ENCODE results near the gene OAF.
A peak's percentile ranks its signal among the peaks of the same experiment; 100 is the strongest.

Gene OAF

GRCh38 chr11:120201653-120202052, 9.2 kb upstream of the OAF start:
- no peak for DNase-seq (ENCODE audit: low spot score)

DNA sequence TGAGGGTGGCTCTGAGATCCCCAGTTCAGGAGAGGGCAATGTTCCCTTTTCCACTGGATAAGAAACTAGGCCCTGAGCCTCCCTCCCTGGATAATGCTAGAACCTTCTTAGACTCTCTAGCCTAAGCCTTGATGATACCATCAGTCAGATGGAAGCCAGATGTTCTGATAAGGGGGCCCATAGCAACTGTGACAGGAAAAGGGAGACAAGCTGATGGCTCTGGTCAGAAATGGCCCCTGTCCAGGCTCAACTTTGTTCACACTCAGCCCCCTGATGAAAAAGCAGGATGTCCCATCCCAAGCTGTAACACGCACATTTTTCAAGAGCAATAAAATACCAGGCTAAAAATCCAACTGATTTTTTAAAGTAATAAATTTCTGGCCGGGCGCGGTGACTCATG, 7.2 kb upstream of the OAF start:
- no peak for DNase-seq (ENCODE audit: low spot score)

DNA sequence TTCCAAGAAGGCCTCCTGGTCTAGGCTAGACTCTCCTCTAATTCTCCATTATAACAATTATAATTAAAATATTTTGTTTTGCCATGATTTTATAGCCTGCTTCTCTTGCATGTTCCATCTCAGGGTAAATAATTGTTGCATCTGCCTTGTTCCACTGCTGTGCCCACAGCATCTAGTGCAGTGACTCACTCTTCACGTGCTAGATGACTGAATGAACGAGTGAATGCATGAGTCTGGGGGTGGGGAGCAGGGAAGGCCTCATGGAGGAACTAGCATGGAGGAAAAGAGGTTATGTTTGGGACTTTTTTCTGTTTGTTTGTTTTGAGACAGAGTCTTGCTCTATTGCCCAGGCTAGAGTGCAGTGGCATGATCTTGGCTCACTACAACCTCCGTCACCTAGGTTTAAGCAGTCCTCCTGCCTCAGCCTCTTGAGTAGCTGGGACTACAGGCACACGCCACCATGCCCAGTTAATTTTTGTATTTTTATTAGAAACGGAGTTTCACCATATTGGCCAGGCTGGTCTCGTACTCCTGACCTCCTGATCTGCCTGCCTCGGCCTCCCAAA, 5.2 kb upstream of the OAF start:
- no peak for DNase-seq (ENCODE audit: low spot score)

GRCh38 chr11:120207512-120207911, 3.3 kb upstream of the OAF start:
- no peak for DNase-seq (ENCODE audit: low spot score)

DNA sequence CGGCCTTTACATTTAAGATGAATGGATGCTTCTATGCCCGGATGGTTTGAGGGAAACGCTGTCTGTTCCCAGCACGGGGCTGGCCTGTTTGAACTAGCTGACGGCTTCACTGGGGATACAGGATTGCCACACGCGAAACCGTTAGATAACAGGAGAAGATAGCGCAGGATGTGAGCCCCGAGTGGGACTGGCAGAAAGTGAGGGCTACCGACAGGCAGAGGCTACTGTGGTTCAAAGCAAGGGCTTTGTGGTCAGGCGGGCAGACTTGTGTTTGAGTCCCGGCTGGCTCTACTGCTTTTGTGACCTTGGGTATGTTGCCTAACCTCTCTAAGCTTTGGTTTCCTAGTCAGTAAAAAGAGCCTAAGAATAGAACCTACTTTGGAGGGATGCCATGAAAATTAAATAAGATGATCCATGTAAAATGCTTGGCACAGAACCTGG, 2.8 kb upstream of the OAF start:
- no peak for DNase-seq (ENCODE audit: low spot score)

DNA sequence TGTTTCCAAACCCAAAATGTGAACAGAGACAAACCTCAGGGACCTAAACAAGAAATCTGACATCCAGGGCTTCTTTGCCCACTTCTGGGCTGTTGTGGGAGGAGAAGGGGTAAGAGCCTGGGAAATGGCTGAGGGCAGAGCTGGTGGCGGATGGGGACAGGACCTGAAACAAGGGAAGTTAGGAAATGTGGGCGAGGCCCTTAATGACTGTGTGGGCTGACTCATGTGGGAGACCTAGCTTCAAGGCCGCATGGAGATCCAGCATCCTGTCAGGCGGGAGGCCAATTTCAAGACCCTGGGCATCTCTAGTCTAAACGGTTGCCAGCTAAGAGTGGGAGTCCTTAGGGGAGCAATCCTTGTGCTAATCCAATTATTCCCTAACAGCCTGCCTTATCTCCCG, 2.1 kb upstream of the OAF start:
- DNase-seq (ENCODE audit: low spot score) = peak; percentile 53

DNA sequence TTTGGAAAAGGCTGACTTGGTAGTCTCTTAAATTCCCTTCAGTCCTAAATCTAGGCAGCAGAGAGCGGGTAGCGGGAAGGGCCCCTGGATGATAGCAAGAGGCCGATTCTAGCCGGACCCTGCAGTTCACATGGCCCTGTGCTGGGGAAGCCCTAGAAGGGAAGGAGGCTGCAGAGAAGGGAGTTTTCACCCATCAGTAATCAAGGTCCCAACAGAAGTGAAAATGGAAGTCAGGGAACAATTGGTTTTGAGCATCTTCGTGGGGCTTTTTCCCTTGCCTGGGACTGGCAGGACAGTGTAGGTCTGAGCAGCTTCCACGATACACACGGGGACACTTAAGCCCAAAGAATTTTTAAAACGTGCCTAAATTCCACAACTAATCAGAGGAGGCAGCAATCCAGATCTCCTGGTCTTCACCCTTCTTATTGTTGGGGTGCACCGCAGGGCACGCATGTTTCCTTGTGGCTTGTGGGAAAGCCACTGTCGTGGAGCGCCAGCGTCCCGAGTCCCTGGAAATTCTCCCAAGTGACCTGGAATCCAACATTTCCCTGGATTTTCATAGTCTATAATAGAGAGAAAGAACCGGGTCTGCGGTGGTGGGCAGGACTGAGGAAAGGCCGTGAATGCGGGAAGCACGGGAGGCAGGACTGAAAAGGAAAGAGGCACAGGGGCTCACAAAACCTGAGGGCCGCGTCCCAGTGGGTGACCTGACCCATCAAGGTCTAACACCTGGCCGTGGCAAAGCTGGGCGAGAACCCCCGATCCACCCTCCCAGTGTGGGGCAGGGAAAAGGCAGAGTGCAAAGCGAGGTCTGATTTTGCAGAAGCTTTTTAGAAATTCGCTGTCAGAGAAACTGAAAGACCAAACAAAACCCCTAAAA, 846 bp upstream of the OAF start:
- DNase-seq (ENCODE audit: low spot score) = no peak

DNA sequence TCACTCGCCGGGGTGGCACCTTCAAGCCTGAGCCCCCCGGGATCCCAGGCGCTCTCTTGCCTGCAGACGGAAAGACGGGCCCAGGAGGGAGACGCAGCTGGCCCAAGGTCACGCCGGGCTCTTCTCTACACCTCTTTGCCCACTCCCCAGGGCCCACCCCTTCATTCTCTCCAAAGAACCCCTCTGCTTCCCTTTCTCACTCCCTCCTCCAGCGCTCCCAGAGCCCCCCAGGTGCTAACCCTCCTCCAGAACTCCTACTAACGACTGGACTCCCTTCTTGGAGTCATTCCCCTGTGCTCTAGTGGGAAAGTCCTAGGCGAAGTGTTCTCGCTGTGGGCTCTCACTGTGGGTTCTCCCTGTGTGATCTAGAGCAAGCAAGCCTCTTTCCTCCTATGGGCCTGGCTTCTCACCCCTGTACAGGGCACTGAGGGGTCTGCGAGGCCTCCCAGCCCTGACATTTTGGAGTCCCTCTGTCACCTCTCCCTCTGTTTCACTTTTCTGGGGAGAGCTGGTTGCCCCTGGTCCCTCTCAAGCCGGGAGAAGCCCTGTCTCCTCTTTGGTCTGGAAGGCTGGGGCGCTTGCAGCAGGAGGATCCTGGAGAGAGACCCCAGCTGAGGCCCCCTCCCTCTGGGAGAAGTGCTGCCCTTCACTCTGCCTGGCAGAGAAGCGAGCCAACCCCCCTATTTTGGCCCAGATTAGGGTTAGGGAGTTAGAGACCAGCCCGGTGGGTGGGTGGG, 858 bp downstream of the OAF start:
- DNase-seq (ENCODE audit: low spot score) = no peak

- DNase-seq (ENCODE audit: low spot score) = no peak
These were observed 1.5 kb downstream of the OAF start for GRCh38 chr11:120212259-120212878.

DNA sequence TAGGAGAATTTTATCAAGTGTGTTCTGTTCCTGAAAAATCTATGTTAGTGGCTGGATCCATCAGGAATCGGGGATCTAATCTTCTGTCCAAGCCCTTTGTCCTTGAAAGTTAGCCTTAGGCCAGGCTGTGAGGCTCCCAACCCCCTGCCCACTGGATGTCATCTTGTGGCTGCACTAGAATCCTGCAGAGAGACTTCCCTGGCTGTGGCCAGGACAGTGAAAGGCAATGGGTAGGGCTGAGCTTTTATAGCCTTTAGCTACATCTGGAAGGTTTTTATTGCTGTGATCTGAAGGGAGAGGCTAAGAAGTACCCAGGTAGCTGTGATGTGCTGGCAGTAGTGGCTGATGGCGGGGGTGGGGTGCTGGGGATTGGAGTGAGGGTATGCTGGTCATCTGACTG, 2.1 kb downstream of the OAF start:
- no peak for DNase-seq (ENCODE audit: low spot score)

GRCh38 chr11:120214581-120214980, 3.7 kb downstream of the OAF start:
- no peak for DNase-seq (ENCODE audit: low spot score)

DNA sequence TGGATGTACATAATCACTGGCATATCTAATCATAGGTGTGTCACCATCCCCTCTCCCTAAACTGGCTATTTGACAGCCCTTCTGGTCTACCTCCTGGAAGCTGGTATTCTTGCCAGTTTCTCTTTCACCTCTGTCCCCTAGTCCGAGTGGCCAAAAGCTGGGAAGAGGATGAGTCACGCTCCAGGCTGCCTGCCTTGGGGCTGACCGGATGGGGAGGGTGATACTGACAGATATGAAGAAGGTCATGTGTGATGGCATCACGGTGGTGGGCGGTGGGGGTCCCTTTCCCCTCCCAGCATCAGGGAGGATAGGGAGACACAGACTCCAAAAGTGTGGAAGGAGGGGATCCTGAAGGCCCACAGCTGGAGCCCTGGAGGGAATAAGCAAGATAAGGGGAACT, 4.8 kb downstream of the OAF start:
- DNase-seq (ENCODE audit: low spot score) = peak; percentile 86

DNA sequence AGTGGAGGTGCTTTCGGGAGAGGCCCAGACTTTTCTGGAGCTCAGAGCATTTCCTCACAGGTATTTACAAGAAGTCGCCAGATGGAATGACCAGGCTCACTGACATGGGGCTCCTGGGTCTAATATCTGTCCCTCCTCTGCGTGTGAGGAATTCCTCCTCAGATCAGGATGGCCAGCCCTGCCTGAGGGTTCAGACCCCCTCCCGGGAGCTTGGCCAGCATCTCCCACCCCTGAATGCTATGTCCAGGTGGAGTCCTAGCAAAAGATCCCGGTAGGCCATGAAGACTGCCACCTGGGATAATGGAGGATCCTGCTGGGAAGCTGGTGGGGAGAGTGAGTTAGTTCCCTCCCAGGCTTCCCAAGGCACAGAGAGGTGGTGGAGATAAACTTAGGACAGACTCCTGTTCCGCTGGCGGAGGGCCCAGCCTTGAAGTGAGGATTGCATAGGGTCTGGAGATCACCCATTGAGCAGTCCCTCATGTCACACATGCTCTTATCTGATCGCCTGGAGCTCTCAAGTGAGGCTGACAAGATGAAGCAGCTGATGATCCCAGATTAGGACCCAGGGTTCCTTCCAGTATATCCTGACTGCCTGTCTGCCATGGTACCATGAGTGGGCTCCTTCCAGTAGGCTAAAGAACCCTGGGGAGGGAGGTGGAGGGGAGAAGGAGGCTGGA, 5.7 kb downstream of the OAF start:
- DNase-seq (ENCODE audit: low spot score) = no peak

DNA sequence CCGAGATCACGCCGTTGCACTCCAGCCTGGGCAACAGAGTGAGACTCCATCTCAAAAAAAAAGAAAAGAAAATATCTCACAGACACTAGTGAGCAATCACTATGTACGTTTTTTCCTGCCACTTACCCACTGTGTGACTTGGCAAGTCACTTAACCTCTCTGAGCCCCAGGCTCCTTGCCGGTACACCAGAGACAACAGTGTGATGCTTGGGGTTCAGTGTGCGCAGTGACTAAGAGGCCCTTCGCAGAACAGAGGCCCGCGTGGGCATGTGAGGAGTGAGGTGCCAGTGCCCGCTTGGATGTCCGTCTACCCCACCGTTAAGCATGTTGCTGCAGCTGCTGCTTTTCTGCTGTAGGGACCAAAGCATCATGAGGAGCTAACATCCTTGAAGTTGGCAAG, 6.7 kb downstream of the OAF start:
- no peak for DNase-seq (ENCODE audit: low spot score)

- no peak for DNase-seq (ENCODE audit: low spot score)
These were observed 7.3 kb downstream of the OAF start for GRCh38 chr11:120217941-120218694.

- DNase-seq (ENCODE audit: low spot score) = no peak
These were observed 7.8 kb downstream of the OAF start for GRCh38 chr11:120218695-120219033.

GRCh38 chr11:120219232-120219937, 8.6 kb downstream of the OAF start:
- no peak for DNase-seq (ENCODE audit: low spot score)

GRCh38 chr11:120219938-120220746, 9.3 kb downstream of the OAF start:
- no peak for DNase-seq (ENCODE audit: low spot score)

- no peak for DNase-seq (ENCODE audit: low spot score)
These were observed 9.9 kb downstream of the OAF start for GRCh38 chr11:120220747-120221037.

DNA sequence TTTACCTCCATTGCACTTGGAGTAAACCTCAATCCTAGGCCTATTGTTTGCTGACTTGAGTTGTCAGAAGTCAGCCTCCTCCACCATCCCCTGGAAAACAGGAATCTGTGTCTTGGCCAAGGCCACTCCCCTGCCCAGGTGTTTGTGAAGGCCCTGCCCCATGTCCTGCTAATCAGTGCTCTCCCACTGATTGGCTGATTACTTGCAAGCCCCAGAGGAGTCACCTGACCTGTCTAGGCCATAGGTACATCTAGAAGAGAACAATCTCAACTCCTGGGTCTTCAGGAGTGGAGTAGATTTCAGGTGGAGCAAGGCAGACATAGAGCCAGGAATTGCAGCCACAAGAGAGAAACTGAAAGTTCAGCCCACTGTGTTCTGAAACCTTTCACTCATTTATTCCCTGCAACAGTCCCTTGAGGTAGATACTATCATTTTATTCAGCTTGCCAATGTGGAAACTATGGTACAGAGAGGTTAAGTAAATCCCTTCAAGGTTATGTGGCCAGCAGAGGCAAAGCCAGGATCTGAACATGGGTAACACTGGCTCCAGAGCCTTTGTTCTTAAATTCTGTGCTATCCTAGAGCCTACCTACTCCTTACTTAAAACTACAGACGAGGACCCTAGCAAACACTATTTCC, 10.4 kb downstream of the OAF start:
- DNase-seq (ENCODE audit: low spot score) = no peak

All from hepatic stellate cell (primary cell).